NOMO-1 treated with dmso at 0.1 percent for 144 hours (cell line): Measurements from ENCODE around the gene ADIPOQ.
"Not testable (repeated sequence)": the region's sequence is repeated elsewhere in the genome, so short reads cannot be mapped to it uniquely, and the experiment has no call there.

ENCODE experiments used
- DNase-seq: peaks from one replicate; lab custom pipeline; 2025; ENCODE audit not compliant: unreplicated experiment; lab: John Stamatoyannopoulos, UW

Gene ADIPOQ

DNA sequence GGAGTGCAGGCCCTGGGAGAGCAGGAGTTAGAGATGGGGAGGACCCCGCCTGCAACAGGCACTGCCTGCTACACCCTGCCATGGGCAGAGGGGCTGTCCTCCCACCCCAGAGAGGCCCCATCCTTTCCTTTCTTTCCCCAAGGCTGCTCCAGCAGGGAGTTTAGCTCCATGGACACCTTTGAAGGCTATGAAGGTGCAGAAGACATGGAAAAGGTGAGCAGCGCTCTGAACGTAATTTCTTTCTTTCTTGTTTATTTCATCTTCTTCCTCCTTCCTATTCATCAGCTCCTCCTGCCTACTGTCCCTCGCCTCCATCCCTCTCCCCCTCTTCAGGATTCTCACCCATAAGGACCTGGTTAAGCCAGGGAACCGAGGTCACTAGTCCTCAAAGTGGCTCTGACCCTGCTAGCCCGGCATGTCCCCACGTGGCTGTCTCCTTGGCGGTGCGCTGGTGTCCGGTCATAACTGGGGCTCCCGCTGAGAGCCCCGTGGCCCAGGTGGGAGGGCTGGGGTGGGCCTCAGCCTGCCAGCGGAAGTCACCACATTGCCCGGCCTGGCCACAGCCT is 16.0 kb upstream of the ADIPOQ start:
- DNase-seq = no peak

DNA sequence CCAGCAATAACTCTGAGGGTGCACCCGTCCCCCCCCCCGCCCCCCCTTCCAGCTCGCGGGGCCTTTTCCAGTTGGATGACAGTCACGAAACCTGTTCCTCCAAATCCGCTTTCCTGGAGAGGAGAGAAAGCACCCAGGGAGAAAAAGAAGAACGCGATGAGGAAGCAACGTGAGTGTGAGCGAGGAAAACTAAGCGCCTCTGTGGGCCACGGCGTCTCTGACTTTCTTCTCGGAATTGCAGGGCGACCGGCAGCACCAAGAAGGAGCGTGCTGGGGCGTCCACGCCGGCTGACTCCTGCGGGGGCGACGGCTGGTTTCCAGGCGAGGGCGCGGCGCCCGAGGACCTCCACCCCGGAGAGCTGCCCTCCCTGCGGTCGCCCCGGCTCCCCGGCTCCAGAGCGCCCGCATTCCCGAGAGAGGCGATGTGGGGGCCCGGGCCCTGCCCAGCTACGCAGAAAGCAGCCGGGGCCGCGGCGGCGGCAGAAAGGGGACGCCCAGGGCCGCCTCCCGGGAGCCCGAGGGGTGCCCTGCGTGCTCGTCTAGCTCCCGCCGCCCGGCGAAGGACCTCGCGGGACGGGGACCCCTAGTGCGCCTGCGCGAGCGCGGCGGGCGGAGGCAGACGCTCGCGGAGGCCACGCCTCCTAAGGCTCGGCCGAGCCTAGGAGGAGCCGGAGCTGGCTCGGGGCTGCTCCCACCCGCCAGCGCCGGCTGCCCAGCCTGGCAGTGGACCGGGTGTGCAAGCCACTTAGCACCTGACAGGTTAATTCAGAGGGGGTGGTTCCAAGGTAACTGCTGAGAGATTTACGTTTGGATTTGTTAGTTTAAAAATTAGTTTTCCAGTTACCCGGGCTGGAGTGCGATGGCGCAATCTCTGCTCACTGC is 15.3 kb upstream of the ADIPOQ start:
- peak; percentile 89 for DNase-seq

- no peak for DNase-seq
These were observed 14.2 kb upstream of the ADIPOQ start for GRCh38 chr3:186828340-186828739.

DNA sequence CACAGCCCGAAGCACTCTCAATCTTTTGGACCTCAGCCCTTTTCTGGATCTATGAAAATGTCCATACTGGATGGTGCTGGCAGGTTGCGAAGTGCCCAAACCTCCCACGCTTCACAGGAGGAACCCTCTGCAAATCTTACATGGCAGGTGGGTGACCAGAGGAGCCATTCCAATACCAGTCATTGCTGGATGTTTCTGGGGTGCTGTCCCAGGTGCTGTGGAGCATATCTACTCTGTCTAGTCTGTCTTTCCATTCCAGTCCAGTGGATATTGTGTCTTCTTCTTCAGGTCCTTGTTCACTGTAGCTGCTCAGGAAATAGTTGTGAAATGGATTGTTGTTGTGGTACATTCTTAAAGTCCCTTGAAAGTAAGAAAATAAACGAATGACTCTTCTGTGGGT is 10.7 kb upstream of the ADIPOQ start:
- DNase-seq = no peak

GRCh38 chr3:186832276-186832675 is 10.2 kb upstream of the ADIPOQ start:
- DNase-seq = no peak

DNA sequence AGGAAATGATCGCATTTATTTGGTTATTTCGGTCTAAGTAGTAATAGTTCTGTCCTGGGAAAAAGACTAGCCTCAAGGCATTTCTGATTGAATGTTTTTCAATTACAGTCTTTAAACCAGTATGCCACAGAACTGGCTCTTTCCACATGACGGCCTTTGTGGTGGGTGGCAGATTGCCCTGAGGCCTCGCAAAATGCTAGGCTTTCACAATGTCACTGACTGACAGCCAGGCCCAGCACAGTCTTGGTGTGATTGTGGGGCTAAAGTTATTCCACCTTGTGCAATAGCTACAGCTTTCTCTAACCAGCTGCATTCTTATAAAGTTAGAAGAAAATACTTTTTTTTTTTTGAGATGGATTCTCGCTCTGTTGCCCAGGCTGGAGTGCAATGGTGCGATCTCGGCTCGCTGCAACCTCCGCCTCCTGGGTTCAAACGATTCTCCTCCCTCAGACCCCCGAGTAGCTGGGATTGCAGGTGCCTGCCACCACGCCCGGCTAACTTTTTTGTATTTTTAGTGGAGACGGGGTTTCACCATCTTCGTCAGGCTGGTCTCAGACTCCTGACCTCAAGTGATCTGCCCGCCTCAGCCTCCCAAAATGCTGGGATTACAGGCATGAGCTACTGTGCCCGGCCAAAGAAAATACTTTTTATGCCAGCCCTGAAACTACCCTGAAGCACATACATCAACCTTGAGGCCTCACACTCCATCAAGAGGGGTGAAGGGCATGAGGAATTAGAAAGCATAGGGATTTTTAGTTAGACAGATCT is 2.5 kb upstream of the ADIPOQ start:
- DNase-seq = peak; percentile 68

DNA sequence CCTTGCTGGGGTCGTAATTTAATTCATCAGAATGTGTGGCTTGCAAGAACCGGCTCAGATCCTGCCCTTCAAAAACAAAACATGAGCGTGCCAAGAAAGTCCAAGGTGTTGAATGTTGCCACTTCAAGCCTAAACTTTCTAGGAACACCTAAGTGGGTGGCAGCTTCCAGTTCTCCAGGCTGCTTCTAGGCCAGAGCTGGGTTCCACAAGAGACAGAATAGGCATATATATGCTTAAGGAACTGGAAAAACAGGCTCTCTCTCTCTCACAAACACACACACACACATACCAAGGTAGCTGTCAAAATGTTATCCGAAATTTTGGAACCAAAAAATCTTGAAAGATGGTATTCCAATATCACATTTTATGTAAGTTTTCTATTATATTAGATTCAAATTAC is 890 bp upstream of the ADIPOQ start:
- DNase-seq = no peak

DNA sequence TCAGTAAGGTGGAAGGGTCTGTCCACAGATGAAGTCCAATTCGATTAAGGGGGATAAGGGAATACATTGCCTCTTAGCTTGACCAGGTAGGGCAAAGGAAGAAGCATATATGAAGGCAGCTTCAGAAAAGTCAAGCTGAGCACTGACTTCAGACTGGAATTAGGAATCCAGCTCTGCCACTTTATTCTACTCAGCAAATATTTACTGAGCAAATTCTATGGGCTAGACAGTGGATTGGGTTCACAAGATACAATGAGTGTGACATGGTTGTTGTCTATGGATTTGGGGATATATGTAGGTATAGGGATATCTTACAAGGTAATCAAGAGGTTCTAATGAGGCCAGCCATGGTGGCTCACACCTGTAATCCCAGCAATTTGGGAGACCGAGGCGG is 526 bp downstream of the ADIPOQ start:
- no peak for DNase-seq

DNA sequence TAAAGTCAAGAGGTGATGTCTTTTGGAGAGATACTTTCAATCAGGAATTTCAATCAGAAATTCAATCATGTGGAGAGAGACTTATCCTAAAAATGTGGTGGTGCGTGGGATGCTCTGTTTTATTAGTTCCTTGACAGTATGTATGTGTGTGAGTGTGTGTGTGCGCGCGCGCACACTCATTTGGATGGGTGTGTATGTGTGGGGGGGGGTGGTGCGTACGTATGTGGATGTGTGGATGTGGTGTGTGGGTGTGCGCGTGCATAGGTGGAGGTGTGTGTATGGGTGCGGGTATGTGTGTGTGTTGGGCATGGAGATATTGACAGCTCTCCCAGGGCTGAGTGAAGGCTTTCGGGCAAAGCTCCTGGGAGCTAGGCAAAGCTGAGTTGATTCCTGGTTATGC is 2.4 kb downstream of the ADIPOQ start:
- no peak for DNase-seq

GRCh38 chr3:186845756-186846155 is 3.2 kb downstream of the ADIPOQ start:
- DNase-seq = no peak

- no peak for DNase-seq
These were observed 4.9 kb downstream of the ADIPOQ start for GRCh38 chr3:186847437-186847836.

DNA sequence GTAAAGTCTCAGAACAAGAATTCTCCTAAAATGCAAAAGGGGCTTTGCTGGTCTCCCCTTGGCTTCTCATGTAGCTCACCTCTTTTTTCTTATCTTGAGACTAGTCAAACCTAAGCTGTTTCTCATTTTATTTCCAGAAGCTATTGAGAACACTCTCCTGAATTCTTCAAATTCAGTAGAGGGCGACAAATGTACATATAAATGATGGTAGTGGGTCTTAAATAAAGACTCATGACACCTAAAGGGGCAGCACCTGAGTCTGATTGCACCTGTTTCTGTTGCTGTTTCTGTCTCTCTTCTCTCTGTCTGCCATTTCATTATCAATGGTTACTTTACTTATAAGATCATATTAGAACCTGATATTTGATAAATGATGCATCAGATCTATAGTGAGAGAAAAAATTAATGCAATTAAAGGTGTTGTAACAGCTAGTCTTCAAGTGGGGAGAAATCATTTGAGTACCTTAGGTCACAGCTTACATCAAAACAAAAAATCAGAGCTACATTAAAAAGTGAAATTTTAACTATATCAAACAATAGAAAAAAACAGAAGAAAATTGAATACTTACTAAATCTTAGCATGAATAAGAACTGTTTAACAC is 7.0 kb downstream of the ADIPOQ start:
- DNase-seq = no peak

- not testable (repeated sequence) for DNase-seq
These were observed 9.3 kb downstream of the ADIPOQ start for GRCh38 chr3:186851835-186852234.

- no peak for DNase-seq
These were observed 10.5 kb downstream of the ADIPOQ start for GRCh38 chr3:186852994-186853393.

GRCh38 chr3:186854146-186854545 is 11.6 kb downstream of the ADIPOQ start:
- DNase-seq = no peak

- no peak for DNase-seq
These were observed 12.4 kb downstream of the ADIPOQ start for GRCh38 chr3:186854954-186855353.

GRCh38 chr3:186857743-186858142 is 15.2 kb downstream of the ADIPOQ start:
- DNase-seq = no peak

DNA sequence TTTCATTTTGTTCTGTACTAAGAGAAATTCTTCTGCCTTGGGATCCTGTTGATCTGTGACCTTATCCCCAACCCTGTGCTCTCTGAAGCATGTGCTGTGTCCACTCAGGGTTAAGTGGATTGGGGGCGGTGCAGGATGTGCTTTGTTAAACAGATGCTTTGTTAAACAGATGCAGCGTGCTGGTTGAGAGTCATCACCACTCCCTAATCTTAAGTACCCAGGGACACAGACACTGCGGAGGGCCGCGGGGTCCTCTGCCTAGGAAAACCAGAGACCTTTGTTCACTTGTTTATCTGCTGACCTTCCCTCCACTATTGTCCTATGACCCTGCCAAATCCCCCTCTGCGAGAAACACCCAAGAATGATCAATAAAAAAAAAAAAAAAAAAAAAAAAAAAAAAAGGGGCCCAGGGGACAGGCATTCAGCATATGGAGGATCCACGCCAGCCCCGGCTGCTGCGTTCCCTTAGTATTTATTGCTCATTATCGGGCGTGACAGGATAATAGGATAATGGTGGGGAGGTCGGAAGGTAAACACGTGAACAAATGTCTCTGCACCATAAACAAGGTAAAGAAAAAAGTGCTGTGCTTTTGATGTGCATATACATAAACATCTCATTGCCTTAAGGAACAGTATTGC is 22.8 kb downstream of the ADIPOQ start:
- not testable (repeated sequence) for DNase-seq

DNA sequence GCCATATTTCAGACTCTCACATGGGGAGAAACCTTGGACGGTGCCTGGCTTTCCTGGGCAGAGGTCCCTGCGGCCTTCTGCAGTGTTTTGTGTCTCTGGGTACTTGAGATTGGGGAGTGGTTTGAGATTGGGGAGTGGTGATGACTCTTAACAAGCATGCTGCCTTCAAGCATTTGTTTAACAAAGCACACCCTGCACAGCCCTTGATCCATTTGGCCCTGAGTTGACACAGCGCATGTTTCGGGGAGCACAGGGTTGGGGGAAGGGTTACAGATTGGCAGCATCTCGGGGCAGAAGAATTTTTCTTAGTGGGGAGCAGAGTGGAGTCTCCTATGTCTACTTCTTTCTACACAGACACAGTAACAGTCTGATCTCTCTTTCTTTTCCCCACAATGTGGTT is 23.6 kb downstream of the ADIPOQ start:
- not testable (repeated sequence) for DNase-seq

- DNase-seq = no peak
These were observed 27.0 kb downstream of the ADIPOQ start for GRCh38 chr3:186869253-186870100.
